ENCODE measurements around the gene SLC6A1. TPM values are rescaled to one million over a fixed set of nuclear protein-coding genes. Genes with fewer than 3 reads are reported as not detected.

The SLC6A1 gene
- total RNA-seq, 1 experiment from 2014 or later: not detected

- ChIA-PET CTCF (interaction anchor here (0.6 to 4.7 kb wide), 31 partner anchors 9 to 800 kb away, joined by 3 to 43 read pairs (median 4); no protein-coding TSS in a partner anchor), POLR2A (interaction anchor here (0.6 kb wide), 1 partner anchor 14 kb away, joined by 3 read pairs; no protein-coding TSS in a partner anchor)
- Mint-ChIP-seq H3K27ac (ENCODE audit: low read depth, unreplicated experiment) (no peak overlapping the region), H3K36me3 (ENCODE audit: insufficient read depth, unreplicated experiment) (no peaks in the 10 kb centered on the region), H3K4me3 (ENCODE audit: unreplicated experiment) (no peak overlapping the region), H3K27me3 (ENCODE audit: insufficient read depth, unreplicated experiment) (peaks cover 44% of the 10 kb centered on the region), H3K4me1 (ENCODE audit: insufficient read depth, unreplicated experiment) (peaks cover 11% of the 10 kb centered on the region), H3K9me3 (ENCODE audit: unreplicated experiment) (no peaks in the 10 kb centered on the region)
- intact Hi-C loops (cut with micrococcal nuclease): loop anchor here (1.0 kb wide), 1 partner anchor 225 kb away; no protein-coding TSS in a partner anchor
- BruUV-seq (replicated peaks): no TSS peak
- TF ChIP-seq CTCF (IDR thresholded peaks at IDR 0.05; ENCODE audit: unreplicated experiment): peak; percentile 63
- DNase-seq (ENCODE audit: unreplicated experiment): peak; percentile 61
Measured at GRCh38 chr3:10983219-10983916, 9.2 kb upstream of the SLC6A1 start.

- Mint-ChIP-seq H3K27ac (ENCODE audit: low read depth, unreplicated experiment) (no peak overlapping the region), H3K4me3 (ENCODE audit: unreplicated experiment) (no peak overlapping the region), H3K4me1 (ENCODE audit: insufficient read depth, unreplicated experiment) (peaks cover 11% of the 10 kb centered on the region), H3K9me3 (ENCODE audit: unreplicated experiment) (no peaks in the 10 kb centered on the region), H3K27me3 (ENCODE audit: insufficient read depth, unreplicated experiment) (peaks cover 50% of the 10 kb centered on the region), H3K36me3 (ENCODE audit: insufficient read depth, unreplicated experiment) (no peaks in the 10 kb centered on the region)
- intact Hi-C loops (cut with micrococcal nuclease): no loop called here
- ChIA-PET POLR2A (no interaction called here), CTCF (interaction anchor here (0.6 to 4.7 kb wide), 9 partner anchors 15 to 419 kb away, joined by 3 to 43 read pairs (median 3); no protein-coding TSS in a partner anchor)
- no peak for TF ChIP-seq CTCF (IDR thresholded peaks at IDR 0.05; ENCODE audit: unreplicated experiment)
- DNase-seq (ENCODE audit: unreplicated experiment): no peak
- no TSS peak for BruUV-seq (replicated peaks)
Measured at GRCh38 chr3:10984371-10984896, 8.1 kb upstream of the SLC6A1 start.

GRCh38 chr3:10985181-10985580 lies 7.4 kb upstream of the SLC6A1 start:
- BruUV-seq (replicated peaks): no TSS peak
- no peaks in the 10 kb centered on the region for H3K9me3 Mint-ChIP-seq (ENCODE audit: unreplicated experiment)
- CTCF ChIA-PET: interaction anchor here (0.6 to 4.7 kb wide), 6 partner anchors 21 to 234 kb away, joined by 3 to 43 read pairs (median 4); no protein-coding TSS in a partner anchor
- peaks cover 11% of the 10 kb centered on the region for H3K4me1 Mint-ChIP-seq (ENCODE audit: insufficient read depth, unreplicated experiment)
- no peak overlapping the region for H3K27ac Mint-ChIP-seq (ENCODE audit: low read depth, unreplicated experiment)
- DNase-seq (ENCODE audit: unreplicated experiment): no peak
- H3K36me3 Mint-ChIP-seq (ENCODE audit: insufficient read depth, unreplicated experiment): no peaks in the 10 kb centered on the region
- no peak overlapping the region for H3K4me3 Mint-ChIP-seq (ENCODE audit: unreplicated experiment)
- POLR2A ChIA-PET: no interaction called here
- intact Hi-C loops (cut with micrococcal nuclease): no loop called here
- peaks cover 50% of the 10 kb centered on the region for H3K27me3 Mint-ChIP-seq (ENCODE audit: insufficient read depth, unreplicated experiment)
- no peak for TF ChIP-seq CTCF (IDR thresholded peaks at IDR 0.05; ENCODE audit: unreplicated experiment)

GRCh38 chr3:10986592-10986991 lies 6.0 kb upstream of the SLC6A1 start:
- no peak for TF ChIP-seq CTCF (IDR thresholded peaks at IDR 0.05; ENCODE audit: unreplicated experiment)
- Mint-ChIP-seq H3K9me3 (ENCODE audit: unreplicated experiment) (no peaks in the 10 kb centered on the region), H3K27me3 (ENCODE audit: insufficient read depth, unreplicated experiment) (peaks cover 50% of the 10 kb centered on the region), H3K27ac (ENCODE audit: low read depth, unreplicated experiment) (no peak overlapping the region), H3K4me1 (ENCODE audit: insufficient read depth, unreplicated experiment) (peaks cover 11% of the 10 kb centered on the region), H3K4me3 (ENCODE audit: unreplicated experiment) (no peak overlapping the region), H3K36me3 (ENCODE audit: insufficient read depth, unreplicated experiment) (no peaks in the 10 kb centered on the region)
- BruUV-seq (replicated peaks): no TSS peak
- ChIA-PET CTCF (interaction anchor here (0.6 to 1.4 kb wide), 6 partner anchors 36 to 1998 kb away, joined by 3 to 7 read pairs (median 3); no protein-coding TSS in a partner anchor), POLR2A (no interaction called here)
- DNase-seq (ENCODE audit: unreplicated experiment): no peak
- intact Hi-C loops (cut with micrococcal nuclease): no loop called here
